ENCODE data around the gene SFXN5. TPM values are rescaled to one million over a fixed set of nuclear protein-coding genes. Genes with fewer than 3 reads are reported as not detected.

The SFXN5 gene
- polyA plus RNA-seq, 1 donor (not counting 4 experiments of a cell fraction or from before 2014, with no cell fraction given): 6.3 TPM

DNA sequence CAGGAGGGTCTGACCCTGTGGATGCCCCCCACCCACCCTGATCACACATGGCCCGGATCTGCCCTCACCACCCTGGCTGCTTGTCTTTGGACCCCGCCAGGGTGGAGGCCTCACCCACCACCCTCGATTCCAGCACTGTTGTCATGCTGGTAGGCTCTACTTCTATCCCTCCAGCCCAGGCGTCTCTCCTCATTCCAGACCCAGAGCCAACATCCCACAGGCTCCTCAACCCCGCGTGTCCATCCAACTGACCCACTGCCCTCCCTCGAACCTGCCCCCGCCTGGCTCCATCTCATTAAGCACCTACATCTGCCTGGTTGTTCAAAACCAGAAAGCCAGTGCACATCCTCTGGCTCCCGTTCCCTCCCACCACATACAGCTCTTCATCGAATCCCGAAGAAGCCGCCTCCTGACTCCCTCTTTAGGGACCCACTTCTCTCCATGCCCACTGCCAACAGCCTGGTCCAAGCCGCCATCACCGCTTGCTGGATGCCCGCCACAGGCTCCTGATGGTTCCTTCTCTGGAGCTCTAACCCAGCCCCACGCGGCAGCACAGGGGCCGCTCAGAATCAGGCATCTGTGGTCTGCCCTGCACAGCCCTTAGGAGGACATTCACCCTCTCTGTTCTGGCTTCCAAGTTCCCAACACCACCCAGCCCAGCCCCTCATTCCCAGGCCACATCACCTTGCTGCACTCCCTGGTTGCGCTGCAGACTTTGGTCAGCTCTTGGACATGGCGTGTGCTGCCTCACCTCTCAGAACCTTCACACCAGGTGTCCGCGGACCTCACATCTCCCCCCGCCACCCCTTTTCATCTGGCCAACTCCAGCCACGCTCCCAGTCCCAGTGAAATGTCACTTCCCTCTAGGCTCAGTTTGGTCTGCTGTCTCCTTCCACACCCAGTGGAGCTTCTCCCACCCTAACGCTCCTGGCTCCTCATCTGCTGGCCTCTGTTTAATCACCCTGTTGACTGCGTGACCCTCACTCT is 111.2 kb downstream of the SFXN5 start:
- Histone ChIP-seq H4K20me1 (ENCODE audit: control insufficient read depth, extremely low read depth, insufficient read depth, low read length) (no peaks in the 10 kb centered on the region), H3K36me3 (ENCODE audit: control insufficient read depth in 2 of 2, extremely low read depth in 1 of 2, insufficient read depth in 2 of 2, low read length in 2 of 2) (no peaks in the 10 kb centered on the region), H3K4me3 (ENCODE audit: control insufficient read depth in 2 of 3, extremely low read depth in 1 of 3, insufficient read depth in 2 of 3, low read depth in 1 of 3, low read length in 3 of 3) (no peak overlapping the region), H3K27me3 (ENCODE audit: control insufficient read depth, extremely low read depth, insufficient read depth, low read length) (no peaks in the 10 kb centered on the region), H3K9ac (ENCODE audit: control insufficient read depth, extremely low read depth, insufficient read depth, low read length) (no peak overlapping the region), H3K79me2 (ENCODE audit: control insufficient read depth, insufficient read depth, low read length) (no peaks in the 10 kb centered on the region), H3K27ac (ENCODE audit: control insufficient read depth, insufficient read depth, low read length) (no peak overlapping the region), H3K4me2 (ENCODE audit: control insufficient read depth, extremely low read depth, insufficient read depth, low read depth, low read length) (no peak overlapping the region), H3K4me1 (ENCODE audit: control insufficient read depth, extremely low read depth, insufficient read depth, low read length) (no peaks in the 10 kb centered on the region), H2AFZ (ENCODE audit: control insufficient read depth, low read length) (no peak overlapping the region), H3K9me3 (ENCODE audit: control insufficient read depth, low read depth, low read length) (no peaks in the 10 kb centered on the region), H3K9me1 (ENCODE audit: control insufficient read depth, extremely low read depth, insufficient read depth, low read length) (no peaks in the 10 kb centered on the region)
- no peak for TF ChIP-seq EZH2 (IDR thresholded peaks at IDR 0.05; ENCODE audit: low read length)
- TF ChIP-seq, protein P1, sequence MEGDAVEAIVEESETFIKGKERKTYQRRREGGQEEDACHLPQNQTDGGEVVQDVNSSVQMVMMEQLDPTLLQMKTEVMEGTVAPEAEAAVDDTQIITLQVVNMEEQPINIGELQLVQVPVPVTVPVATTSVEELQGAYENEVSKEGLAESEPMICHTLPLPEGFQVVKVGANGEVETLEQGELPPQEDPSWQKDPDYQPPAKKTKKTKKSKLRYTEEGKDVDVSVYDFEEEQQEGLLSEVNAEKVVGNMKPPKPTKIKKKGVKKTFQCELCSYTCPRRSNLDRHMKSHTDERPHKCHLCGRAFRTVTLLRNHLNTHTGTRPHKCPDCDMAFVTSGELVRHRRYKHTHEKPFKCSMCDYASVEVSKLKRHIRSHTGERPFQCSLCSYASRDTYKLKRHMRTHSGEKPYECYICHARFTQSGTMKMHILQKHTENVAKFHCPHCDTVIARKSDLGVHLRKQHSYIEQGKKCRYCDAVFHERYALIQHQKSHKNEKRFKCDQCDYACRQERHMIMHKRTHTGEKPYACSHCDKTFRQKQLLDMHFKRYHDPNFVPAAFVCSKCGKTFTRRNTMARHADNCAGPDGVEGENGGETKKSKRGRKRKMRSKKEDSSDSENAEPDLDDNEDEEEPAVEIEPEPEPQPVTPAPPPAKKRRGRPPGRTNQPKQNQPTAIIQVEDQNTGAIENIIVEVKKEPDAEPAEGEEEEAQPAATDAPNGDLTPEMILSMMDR (optimal IDR thresholded peaks at IDR 0.05 in 1 of 3, IDR thresholded peaks at IDR 0.05 in 1 of 3, conservative IDR thresholded peaks at IDR 0.05 in 1 of 3; ENCODE audit: extremely low read depth in 1 of 3, insufficient read depth in 2 of 3, low read length in 3 of 3): no peak
- DNase-seq (ENCODE audit: low read depth, low spot score) (no peak), FAIRE-seq (no peak)
- dilution Hi-C loops (cut with MboI; ENCODE audit: extremely low pct_ligation_motif_present, low sequenced_read_pairs): no loop called here

DNA sequence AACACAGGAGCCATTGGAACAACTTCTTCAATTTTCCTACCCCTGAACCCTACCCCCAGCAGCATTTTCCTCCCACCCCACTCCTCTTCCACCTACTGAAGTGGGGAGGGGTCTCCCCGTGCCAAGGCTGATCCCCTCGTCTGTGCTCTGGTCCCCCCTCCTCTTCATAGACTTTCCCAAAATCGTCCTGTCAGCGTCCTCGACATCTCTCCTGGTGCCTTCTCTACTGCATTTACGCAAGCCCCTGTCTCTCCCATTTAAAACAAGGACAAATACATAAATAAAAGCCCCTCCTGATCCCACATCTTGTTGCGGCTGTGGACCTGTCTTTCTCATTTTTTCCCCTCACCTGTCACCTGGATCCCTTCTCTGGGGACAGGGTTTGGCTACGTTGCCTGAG is 112.0 kb downstream of the SFXN5 start:
- Histone ChIP-seq H3K4me2 (ENCODE audit: control insufficient read depth, extremely low read depth, insufficient read depth, low read depth, low read length) (no peak overlapping the region), H4K20me1 (ENCODE audit: control insufficient read depth, extremely low read depth, insufficient read depth, low read length) (no peaks in the 10 kb centered on the region), H3K79me2 (ENCODE audit: control insufficient read depth, insufficient read depth, low read length) (no peaks in the 10 kb centered on the region), H3K4me1 (ENCODE audit: control insufficient read depth, extremely low read depth, insufficient read depth, low read length) (no peaks in the 10 kb centered on the region), H3K9me1 (ENCODE audit: control insufficient read depth, extremely low read depth, insufficient read depth, low read length) (no peaks in the 10 kb centered on the region), H2AFZ (ENCODE audit: control insufficient read depth, low read length) (no peak overlapping the region), H3K9me3 (ENCODE audit: control insufficient read depth, low read depth, low read length) (no peaks in the 10 kb centered on the region), H3K4me3 (ENCODE audit: control insufficient read depth in 2 of 3, extremely low read depth in 1 of 3, insufficient read depth in 2 of 3, low read depth in 1 of 3, low read length in 3 of 3) (no peak overlapping the region), H3K27me3 (ENCODE audit: control insufficient read depth, extremely low read depth, insufficient read depth, low read length) (no peaks in the 10 kb centered on the region), H3K9ac (ENCODE audit: control insufficient read depth, extremely low read depth, insufficient read depth, low read length) (no peak overlapping the region), H3K36me3 (ENCODE audit: control insufficient read depth in 2 of 2, extremely low read depth in 1 of 2, insufficient read depth in 2 of 2, low read length in 2 of 2) (no peaks in the 10 kb centered on the region), H3K27ac (ENCODE audit: control insufficient read depth, insufficient read depth, low read length) (no peak overlapping the region)
- DNase-seq (ENCODE audit: low read depth, low spot score) (no peak), FAIRE-seq (no peak)
- dilution Hi-C loops (cut with MboI; ENCODE audit: extremely low pct_ligation_motif_present, low sequenced_read_pairs): no loop called here
- TF ChIP-seq EZH2 (IDR thresholded peaks at IDR 0.05; ENCODE audit: low read length): no peak
- TF ChIP-seq, protein P1 (optimal IDR thresholded peaks at IDR 0.05 in 1 of 3, IDR thresholded peaks at IDR 0.05 in 1 of 3, conservative IDR thresholded peaks at IDR 0.05 in 1 of 3; ENCODE audit: extremely low read depth in 1 of 3, insufficient read depth in 2 of 3, low read length in 3 of 3): no peak
